GM19240 (cell line): ENCODE measurements around the gene TIGD3.
A peak's percentile ranks its signal among the peaks of the same experiment; 100 is the strongest.
"Not testable (repeated sequence)": the region's sequence is repeated elsewhere in the genome, so short reads cannot be mapped to it uniquely, and the experiment has no call there.

Experiments
- DNase-seq: peaks from one replicate; pipeline ENCODE4 v3.0.0; 2011; ENCODE audit warnings: low spot score; ENCODE audit not compliant: insufficient read length

Gene TIGD3

GRCh38 chr11:65325435-65325834 is 29.1 kb upstream of the TIGD3 start:
- no peak for DNase-seq

- no peak for DNase-seq
These were observed 27.5 kb upstream of the TIGD3 start for GRCh38 chr11:65327021-65327420.

- DNase-seq: no peak
These were observed 25.1 kb upstream of the TIGD3 start for GRCh38 chr11:65329478-65329877.

GRCh38 chr11:65329944-65330403 is 24.6 kb upstream of the TIGD3 start:
- DNase-seq: peak; percentile 64

- DNase-seq: no peak
These were observed 24.0 kb upstream of the TIGD3 start for GRCh38 chr11:65330544-65330943.

GRCh38 chr11:65332591-65332990 is 22.0 kb upstream of the TIGD3 start:
- not testable (repeated sequence) for DNase-seq

- no peak for DNase-seq
These were observed 19.8 kb upstream of the TIGD3 start for GRCh38 chr11:65334696-65335295.

- no peak for DNase-seq
These were observed 15.9 kb upstream of the TIGD3 start for GRCh38 chr11:65338676-65339075.

- no peak for DNase-seq
These were observed 14.3 kb upstream of the TIGD3 start for GRCh38 chr11:65340226-65340625.

- DNase-seq: no peak
These were observed 12.7 kb upstream of the TIGD3 start for GRCh38 chr11:65341856-65342255.

GRCh38 chr11:65351511-65351910 is 3.0 kb upstream of the TIGD3 start:
- no peak for DNase-seq

- no peak for DNase-seq
These were observed 1.8 kb upstream of the TIGD3 start for GRCh38 chr11:65352783-65353182.

GRCh38 chr11:65353376-65353775 is 1.2 kb upstream of the TIGD3 start:
- DNase-seq: no peak

GRCh38 chr11:65353900-65354264 is 669 bp upstream of the TIGD3 start:
- DNase-seq: no peak

- no peak for DNase-seq
These were observed 643 bp downstream of the TIGD3 start for GRCh38 chr11:65355013-65355775.

GRCh38 chr11:65355776-65356393 is 1.3 kb downstream of the TIGD3 start:
- no peak for DNase-seq

- DNase-seq: no peak
These were observed 1.9 kb downstream of the TIGD3 start for GRCh38 chr11:65356394-65356972.

GRCh38 chr11:65357856-65358356 is 3.4 kb downstream of the TIGD3 start:
- no peak for DNase-seq

- DNase-seq: peak; percentile 32
These were observed 7.9 kb downstream of the TIGD3 start for GRCh38 chr11:65362320-65362931.

GRCh38 chr11:65362966-65363365 is 8.4 kb downstream of the TIGD3 start:
- DNase-seq: no peak

GRCh38 chr11:65363770-65364169 is 9.2 kb downstream of the TIGD3 start:
- no peak for DNase-seq

GRCh38 chr11:65366340-65366773 is 11.8 kb downstream of the TIGD3 start:
- peak; percentile 77 for DNase-seq
